IMR-90 (cell line): ENCODE results near the gene LRPPRC. TPM values are rescaled to one million over a fixed set of nuclear protein-coding genes. Genes with fewer than 3 reads are reported as not detected.
A peak's percentile ranks its signal among the peaks of the same experiment; 100 is the strongest.

Source experiments
- ATAC-seq: fragments of 200-7000 bp; cut with Tn5 transposase; 2 replicates; pipeline ENCODE4 v1.9.1; 2020; ENCODE audit warnings: low read depth, mild to moderate bottlenecking, moderate library complexity
- BruUV-seq: library from RNA; stranded (reverse); fragments of 400-500 nt; replicated peaks from 2 replicates; lab custom pipeline; 2021; lab: Mats Ljungman, UMichigan
- CTCF ChIA-PET: fragments of 300-600 bp; formaldehyde crosslinking; extraction: SDS; loops from one replicate; lab custom pipeline; 2021; ENCODE audit warnings: antibody characterized with exemption; lab: Yijun Ruan, JAX
- POLR2A ChIA-PET: fragments of 300-600 bp; sonication (Branson Sonifier 250); formaldehyde crosslinking; loops from one replicate; lab custom pipeline; 2022; ENCODE audit warnings: antibody characterized with exemption; ENCODE audit not compliant: unreplicated experiment; lab: Charles Lee
- DNase-seq: peaks from one replicate; pipeline ENCODE4 v3.0.0; 2013
- H2AFZ ChIP-seq: replicated peaks from 2 replicates; pipeline ENCODE3; 2013; ENCODE audit warnings: low read length, mild to moderate bottlenecking; ENCODE audit not compliant: poor library complexity
- H2AK5ac ChIP-seq: 2 replicates; pipeline ENCODE4 v1.6.1; 2013; ENCODE audit warnings: low read depth, low read length, inconsistent platforms
- H2AK9ac ChIP-seq: replicated peaks from 2 replicates; pipeline ENCODE3; 2013; ENCODE audit warnings: mild to moderate bottlenecking, low read depth, low read length, moderate library complexity; ENCODE audit not compliant: poor library complexity
- H2BK120ac ChIP-seq: 2 replicates; pipeline ENCODE4 v1.6.1; 2013; ENCODE audit warnings: low read depth, low read length, inconsistent platforms
- H2BK15ac ChIP-seq: 3 replicates; pipeline ENCODE4 v1.6.1; 2013; ENCODE audit warnings: low read depth, low read length, inconsistent platforms
- H2BK20ac ChIP-seq: 2 replicates; pipeline ENCODE4 v1.6.1; 2013; ENCODE audit warnings: low read depth, mild to moderate bottlenecking, inconsistent platforms, low read length, moderate library complexity
- H2BK5ac ChIP-seq: 2 replicates; pipeline ENCODE4 v1.6.1; 2013; ENCODE audit warnings: mild to moderate bottlenecking, low read depth, low read length, inconsistent platforms; ENCODE audit not compliant: poor library complexity, severe bottlenecking
- H3K14ac ChIP-seq: replicated peaks from 2 replicates; pipeline ENCODE4 v1.6.1; 2013; ENCODE audit warnings: low read depth, low read length, inconsistent platforms
- H3K18ac ChIP-seq: 2 replicates; pipeline ENCODE4 v1.6.1; 2013; ENCODE audit warnings: low read depth, low read length, control low read depth
- H3K23ac ChIP-seq: 2 replicates; pipeline ENCODE4 v1.6.1; 2013; ENCODE audit warnings: low read depth, low read length, inconsistent platforms
- H3K27ac ChIP-seq: 2 replicates; pipeline ENCODE4 v1.5.1; 2013; ENCODE audit warnings: mild to moderate bottlenecking, control low read depth, low read length; ENCODE audit not compliant: insufficient read depth
- H3K27me3 ChIP-seq: 2 replicates; pipeline ENCODE4 v1.6.1; 2013; ENCODE audit warnings: low read length; ENCODE audit not compliant: control insufficient read depth, insufficient read depth
- H3K36me3 ChIP-seq: 2 replicates; pipeline ENCODE4 v1.6.1; 2013; ENCODE audit warnings: low read length, mixed read lengths; ENCODE audit not compliant: control insufficient read depth, insufficient read depth
- H3K4ac ChIP-seq: 2 replicates; pipeline ENCODE4 v1.6.1; 2013; ENCODE audit warnings: low read depth, low read length, inconsistent platforms
- H3K4me1 ChIP-seq: 2 replicates; pipeline ENCODE4 v1.6.1; 2013; ENCODE audit warnings: low read length, mixed read lengths; ENCODE audit not compliant: control insufficient read depth, insufficient read depth
- H3K4me2 ChIP-seq: 2 replicates; pipeline ENCODE4 v1.6.1; 2013; ENCODE audit warnings: low read depth, mild to moderate bottlenecking, control low read depth, low read length, moderate library complexity
- H3K4me3 ChIP-seq: 2 replicates; pipeline ENCODE4 v1.5.1; 2013; ENCODE audit warnings: low read depth, mild to moderate bottlenecking, control low read depth, low read length, moderate library complexity; ENCODE audit not compliant: insufficient read depth
- H3K56ac ChIP-seq: 2 replicates; pipeline ENCODE4 v1.6.1; 2013; ENCODE audit warnings: low read length, inconsistent platforms; ENCODE audit not compliant: insufficient read depth; ENCODE audit errors: extremely low read depth
- H3K79me1 ChIP-seq, 2 experiments: 2 replicates each; pipeline ENCODE4 v1.6.1; 2013; ENCODE audit warnings: low read length in 2 of 2, inconsistent platforms in 1 of 2, low read depth in 1 of 2
- H3K9ac ChIP-seq: 2 replicates; pipeline ENCODE4 v1.6.1; 2013; ENCODE audit warnings: low read depth, low read length, control low read depth
- H3K9me1 ChIP-seq: 2 replicates; pipeline ENCODE4 v1.6.1; 2013; ENCODE audit warnings: low read length, inconsistent platforms; ENCODE audit not compliant: insufficient read depth
- H3K9me3 ChIP-seq: 2 replicates; pipeline ENCODE4 v1.6.1; 2013; ENCODE audit warnings: low read length; ENCODE audit not compliant: control insufficient read depth, insufficient read depth
- H4K20me1 ChIP-seq: 2 replicates; pipeline ENCODE4 v1.6.1; 2013; ENCODE audit warnings: low read length, inconsistent platforms; ENCODE audit not compliant: insufficient read depth
- H4K5ac ChIP-seq: 2 replicates; pipeline ENCODE4 v1.6.1; 2013; ENCODE audit warnings: mild to moderate bottlenecking, low read depth, low read length, control low read depth
- H4K8ac ChIP-seq, 2 experiments: 2 replicates each; pipeline ENCODE4 v1.6.1; 2013; ENCODE audit warnings: low read depth in 2 of 2, low read length in 2 of 2, control low read depth in 1 of 2, inconsistent platforms in 1 of 2
- H4K91ac ChIP-seq: 2 replicates; pipeline ENCODE4 v1.6.1; 2013; ENCODE audit warnings: low read depth, low read length, inconsistent platforms; ENCODE audit not compliant: insufficient read depth
- BHLHE40 ChIP-seq: fragments of 150-350 bp; IDR thresholded peaks from 2 replicates; pipeline ENCODE4 v1.6.1; 2016; ENCODE audit warnings: mild to moderate bottlenecking, low read depth, low read length
- CEBPB ChIP-seq: IDR thresholded peaks from 2 replicates; pipeline ENCODE4 v1.6.1; 2012; ENCODE audit warnings: low read depth, low read length, improper control_type of control experiment
- FOS ChIP-seq: fragments of 150-350 bp; IDR thresholded peaks from 2 replicates; pipeline ENCODE4 v1.6.1; 2016; ENCODE audit warnings: low read depth, low read length
- MAFK ChIP-seq: IDR thresholded peaks from 2 replicates; pipeline ENCODE4 v1.6.1; 2012; ENCODE audit warnings: low read depth, low read length, improper control_type of control experiment
- MAZ ChIP-seq: IDR thresholded peaks from 2 replicates; pipeline ENCODE4 v1.6.1; 2012; ENCODE audit warnings: low read depth, mild to moderate bottlenecking, low read length, improper control_type of control experiment, moderate library complexity, borderline replicate concordance
- MXI1 ChIP-seq: IDR thresholded peaks from 2 replicates; pipeline ENCODE4 v1.6.1; 2012; ENCODE audit warnings: low read depth, mild to moderate bottlenecking, low read length, moderate library complexity, borderline replicate concordance
- NFE2L2 ChIP-seq: fragments of 150-350 bp; IDR thresholded peaks from 2 replicates; pipeline ENCODE4 v1.6.1; 2016; ENCODE audit warnings: low read depth, mild to moderate bottlenecking, low read length
- RAD21 ChIP-seq: IDR thresholded peaks from 2 replicates; pipeline ENCODE4 v1.6.1; 2012; ENCODE audit warnings: low read length, improper control_type of control experiment
- RCOR1 ChIP-seq: IDR thresholded peaks from 2 replicates; pipeline ENCODE4 v1.6.1; 2012; ENCODE audit warnings: mild to moderate bottlenecking, low read length, improper control_type of control experiment; ENCODE audit not compliant: insufficient replicate concordance
- RFX5 ChIP-seq: IDR thresholded peaks from 2 replicates; pipeline ENCODE4 v1.8.0; 2012; ENCODE audit warnings: low read depth, mild to moderate bottlenecking, low read length, moderate library complexity
- SMC3 ChIP-seq: fragments of 150-350 bp; IDR thresholded peaks from 2 replicates; pipeline ENCODE4 v1.6.1; 2016; ENCODE audit warnings: low read depth, mild to moderate bottlenecking, antibody characterized with exemption, low read length, moderate library complexity
- WGBS, 2 experiments: methylation state at CpG; one replicate each; pipeline versions ENCODE4 v1.1.5 to v1.1.7; 2013; ENCODE audit warnings: missing lambda C conversion rate in 2 of 2; ENCODE audit not compliant: insufficient read length in 1 of 2; ENCODE audit errors: extremely low coverage in 2 of 2; 5-methylcytosine and 5-hydroxymethylcytosine counted together
- dilution Hi-C: fragments of 300-500 bp; cut with HindIII; formaldehyde crosslinking; loops from one replicate; pipeline ENCODE4 v1.14.3; 2018; ENCODE audit warnings: low sequenced_read_pairs; ENCODE audit not compliant: unreplicated experiment
- in situ Hi-C: fragments of 300-500 bp; cut with MboI; formaldehyde crosslinking; loops from 3 replicates; pipeline ENCODE4 v1.14.3; 2019; ENCODE audit warnings: low sequenced_read_pairs, inconsistent platforms, mixed read lengths
- intact Hi-C: fragments of 100-400 bp; cut with micrococcal nuclease; formaldehyde crosslinking; loops from 2 replicates; pipeline ENCODE4 v1.10.0; 2022
- polyA plus RNA-seq, 3 experiments: library from polyadenylated mRNA; depleted of rRNA; stranded (reverse); fragments of >200 nt; gene quantifications; 2 replicates each; pipeline ENCODE4 v1.2.3, GENCODE V29; 2012; ENCODE audit warnings: low replicate concordance in 1 of 3
- total RNA-seq: library from RNA; depleted of rRNA; stranded (reverse); fragments of >200 nt; gene quantifications from 2 replicates; pipeline ENCODE4 v1.2.3, GENCODE V29; 2012
- TF ChIP-seq, protein P1 (sequence below): fragments of 150-350 bp; IDR thresholded peaks from 2 replicates; pipeline ENCODE4 v1.6.1; 2016; ENCODE audit warnings: low read depth, mild to moderate bottlenecking, low read length, moderate library complexity, borderline replicate concordance
- TF ChIP-seq, protein P2 (sequence below): conservative IDR thresholded peaks from 2 replicates; pipeline ENCODE4 v1.5.1; 2012; ENCODE audit warnings: mild to moderate bottlenecking, low read depth, low read length, improper control_type of control experiment
- TF ChIP-seq, protein P3 (sequence below): fragments of 150-350 bp; IDR thresholded peaks from 2 replicates; pipeline ENCODE4 v1.6.1; 2017; ENCODE audit warnings: mild to moderate bottlenecking, antibody characterized with exemption, low read length, low read depth

LRPPRC gene
- total and polyA plus RNA-seq, 2 of the 4 experiments (the other 2 are of a cell fraction), result 30.4 to 36.0 TPM

DNA sequence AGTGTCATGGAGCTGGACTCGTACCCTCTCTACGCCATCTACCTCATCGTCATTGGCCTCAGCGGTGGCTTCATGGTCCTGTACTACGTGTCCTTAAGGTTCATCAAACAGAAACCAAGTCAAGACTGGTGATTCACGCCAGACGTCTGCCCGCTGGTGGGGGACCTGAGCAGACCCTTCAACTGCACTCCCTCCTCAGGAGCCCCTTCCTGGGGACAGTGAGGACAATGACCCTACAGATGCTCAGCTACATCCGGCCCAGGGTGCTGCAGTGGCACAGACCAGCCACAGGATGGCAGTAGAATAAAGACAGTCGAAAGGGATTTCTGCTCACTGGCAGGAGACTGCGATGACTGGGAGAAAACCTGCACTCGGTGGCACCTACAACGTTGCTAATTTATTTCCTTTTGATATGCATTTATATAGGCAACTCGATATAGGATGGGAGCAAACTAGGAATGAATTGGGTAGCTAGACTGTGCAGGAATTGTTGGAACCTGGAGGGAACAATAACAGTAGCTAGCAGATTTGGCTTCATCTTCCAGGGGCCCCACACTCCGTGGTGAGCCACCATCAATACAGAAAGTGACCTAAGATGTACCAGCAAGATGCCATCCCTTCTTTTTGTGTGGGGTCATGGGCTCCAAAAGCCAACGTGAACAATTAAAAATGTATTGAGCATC is 117.9 kb downstream of the LRPPRC start:
- peaks cover 4% of the 10 kb centered on the region for H3K4me1 ChIP-seq
- no TSS peak for BruUV-seq
- no peaks in the 10 kb centered on the region for H3K79me1 ChIP-seq
- no peak overlapping the region for H2BK5ac ChIP-seq
- H2BK15ac ChIP-seq, result no peak overlapping the region
- DNase-seq, result peak; percentile 56
- no peak overlapping the region for H2AK9ac ChIP-seq
- POLR2A ChIA-PET, result no interaction called here
- no peaks in the 10 kb centered on the region for H3K9me3 ChIP-seq
- H4K8ac ChIP-seq, result no peak overlapping the region
- H4K5ac ChIP-seq, result no peak overlapping the region
- H2AK5ac ChIP-seq, result no peak overlapping the region
- CTCF ChIA-PET, result interaction anchor here (0.6 to 1.3 kb wide), 4 partner anchors 45 to 66 kb away, joined by 3 to 4 read pairs (median 3); no protein-coding TSS in a partner anchor
- ATAC-seq, result peak; percentile 88
- no peak overlapping the region for H3K23ac ChIP-seq
- no peak overlapping the region for H3K4ac ChIP-seq
- no peaks in the 10 kb centered on the region for H4K20me1 ChIP-seq
- no peak overlapping the region for H3K18ac ChIP-seq
- no peak overlapping the region for H4K91ac ChIP-seq
- H3K14ac ChIP-seq, result no peak overlapping the region
- no peak overlapping the region for H2BK120ac ChIP-seq
- H3K27ac ChIP-seq, result no peak overlapping the region
- H3K9ac ChIP-seq, result no peak overlapping the region
- no peak overlapping the region for H3K4me2 ChIP-seq
- no peak overlapping the region for H3K4me3 ChIP-seq
- 90% methylated on average over 4 of the region's 16 CpGs; no CpG with 5 or more reads in 1 of the 2 experiments for WGBS, 2 experiments
- in situ Hi-C loops, result loop anchor here (5.0 kb wide), 1 partner anchor 266 kb away; no protein-coding TSS in a partner anchor
- peaks cover 24% of the 10 kb centered on the region for H3K27me3 ChIP-seq
- intact Hi-C loops, result loop anchor here (1.0 to 5.0 kb wide), 6 partner anchors 64 to 599 kb away; no protein-coding TSS in a partner anchor
- no peak overlapping the region for H2BK20ac ChIP-seq
- H2AFZ ChIP-seq, result peak overlapping the region; percentile 35
- dilution Hi-C loops, result no loop called here
- no peak overlapping the region for H3K56ac ChIP-seq
- no peaks in the 10 kb centered on the region for H3K36me3 ChIP-seq
- H3K9me1 ChIP-seq, result peaks cover 7% of the 10 kb centered on the region
- no peak for TF ChIP-seq MAFK
- no peak for TF ChIP-seq NFE2L2
- peak; percentile 18; the same call in 1 of the 2 replicates for TF ChIP-seq BHLHE40
- TF ChIP-seq, protein P1, sequence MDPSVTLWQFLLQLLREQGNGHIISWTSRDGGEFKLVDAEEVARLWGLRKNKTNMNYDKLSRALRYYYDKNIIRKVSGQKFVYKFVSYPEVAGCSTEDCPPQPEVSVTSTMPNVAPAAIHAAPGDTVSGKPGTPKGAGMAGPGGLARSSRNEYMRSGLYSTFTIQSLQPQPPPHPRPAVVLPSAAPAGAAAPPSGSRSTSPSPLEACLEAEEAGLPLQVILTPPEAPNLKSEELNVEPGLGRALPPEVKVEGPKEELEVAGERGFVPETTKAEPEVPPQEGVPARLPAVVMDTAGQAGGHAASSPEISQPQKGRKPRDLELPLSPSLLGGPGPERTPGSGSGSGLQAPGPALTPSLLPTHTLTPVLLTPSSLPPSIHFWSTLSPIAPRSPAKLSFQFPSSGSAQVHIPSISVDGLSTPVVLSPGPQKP, result no peak
- TF ChIP-seq, protein P2, sequence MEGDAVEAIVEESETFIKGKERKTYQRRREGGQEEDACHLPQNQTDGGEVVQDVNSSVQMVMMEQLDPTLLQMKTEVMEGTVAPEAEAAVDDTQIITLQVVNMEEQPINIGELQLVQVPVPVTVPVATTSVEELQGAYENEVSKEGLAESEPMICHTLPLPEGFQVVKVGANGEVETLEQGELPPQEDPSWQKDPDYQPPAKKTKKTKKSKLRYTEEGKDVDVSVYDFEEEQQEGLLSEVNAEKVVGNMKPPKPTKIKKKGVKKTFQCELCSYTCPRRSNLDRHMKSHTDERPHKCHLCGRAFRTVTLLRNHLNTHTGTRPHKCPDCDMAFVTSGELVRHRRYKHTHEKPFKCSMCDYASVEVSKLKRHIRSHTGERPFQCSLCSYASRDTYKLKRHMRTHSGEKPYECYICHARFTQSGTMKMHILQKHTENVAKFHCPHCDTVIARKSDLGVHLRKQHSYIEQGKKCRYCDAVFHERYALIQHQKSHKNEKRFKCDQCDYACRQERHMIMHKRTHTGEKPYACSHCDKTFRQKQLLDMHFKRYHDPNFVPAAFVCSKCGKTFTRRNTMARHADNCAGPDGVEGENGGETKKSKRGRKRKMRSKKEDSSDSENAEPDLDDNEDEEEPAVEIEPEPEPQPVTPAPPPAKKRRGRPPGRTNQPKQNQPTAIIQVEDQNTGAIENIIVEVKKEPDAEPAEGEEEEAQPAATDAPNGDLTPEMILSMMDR, result peak; percentile 93
- TF ChIP-seq RFX5, result no peak
- no peak for TF ChIP-seq MXI1
- no peak for TF ChIP-seq MAZ
- peak; percentile 65 for TF ChIP-seq SMC3
- TF ChIP-seq, protein P3, sequence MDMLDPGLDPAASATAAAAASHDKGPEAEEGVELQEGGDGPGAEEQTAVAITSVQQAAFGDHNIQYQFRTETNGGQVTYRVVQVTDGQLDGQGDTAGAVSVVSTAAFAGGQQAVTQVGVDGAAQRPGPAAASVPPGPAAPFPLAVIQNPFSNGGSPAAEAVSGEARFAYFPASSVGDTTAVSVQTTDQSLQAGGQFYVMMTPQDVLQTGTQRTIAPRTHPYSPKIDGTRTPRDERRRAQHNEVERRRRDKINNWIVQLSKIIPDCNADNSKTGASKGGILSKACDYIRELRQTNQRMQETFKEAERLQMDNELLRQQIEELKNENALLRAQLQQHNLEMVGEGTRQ, result no peak
- TF ChIP-seq RCOR1, result no peak
- no peak for TF ChIP-seq FOS
- no peak for TF ChIP-seq CEBPB
- TF ChIP-seq RAD21, result peak; percentile 85
